Tibial nerve (tissue), 4 donors: Measurements from ENCODE around the gene GAL.

Experiments
- CTCF ChIP-seq, 5 experiments: fragments of 200-600 bp in 3 of 5; fragments of 450-650 bp in 2 of 5; sonication (generic) in 3 of 5; IDR thresholded peaks; one replicate each; pipeline ENCODE4 v1.5.1; 2016 to 2019; ENCODE audit warnings: antibody characterized with exemption in 5 of 5, mild to moderate bottlenecking in 3 of 5, moderate library complexity in 2 of 5
- EP300 ChIP-seq, 2 donors: sonication (generic); formaldehyde crosslinking; IDR thresholded peaks; one replicate each; pipeline ENCODE4 v1.6.1; 2017; ENCODE audit warnings: antibody characterized with exemption in 2 of 2, mild to moderate bottlenecking in 1 of 2
- POLR2A ChIP-seq, 2 donors: fragments of 450-650 bp; IDR thresholded peaks; one replicate each; pipeline ENCODE4 v1.6.1; 2017; ENCODE audit warnings: antibody characterized with exemption in 2 of 2, mild to moderate bottlenecking in 2 of 2, moderate library complexity in 2 of 2

- TF ChIP-seq POLR2A (IDR thresholded peaks at IDR 0.05), result no peak
- TF ChIP-seq CTCF (IDR thresholded peaks at IDR 0.05), result no peak
- TF ChIP-seq EP300 (IDR thresholded peaks at IDR 0.05), result no peak
Observed at GRCh38 chr11:68649851-68650555, 34.3 kb upstream of the GAL start.
